RWPE2 (cell line): ENCODE data around the gene EFCAB12.

Source experiments
- ATAC-seq: fragments of 200-7000 bp; cut with Tn5 transposase; 3 replicates; pipeline ENCODE4 v1.9.1; 2021; ENCODE audit warnings: low read depth
- DNase-seq: peaks from one replicate; pipeline ENCODE4 v3.0.0-alpha.2; 2020; ENCODE audit warnings: low spot score
- H3K27ac ChIP-seq: fragments of 450-650 bp; 2 replicates; pipeline ENCODE4 v1.5.1; 2017; ENCODE audit warnings: mild to moderate bottlenecking; ENCODE audit not compliant: poor library complexity, severe bottlenecking
- H3K27me3 ChIP-seq: fragments of 250-450 bp; sonication (Bioruptor Pico); 2 replicates; pipeline ENCODE4 v1.5.1; 2021; ENCODE audit warnings: mild to moderate bottlenecking, moderate library complexity; ENCODE audit not compliant: insufficient read depth, poor library complexity, severe bottlenecking
- H3K36me3 ChIP-seq: fragments of 250-450 bp; sonication (Bioruptor Pico); 2 replicates; pipeline ENCODE4 v1.5.1; 2020; ENCODE audit warnings: low read depth, mild to moderate bottlenecking, moderate library complexity
- H3K4me1 ChIP-seq: fragments of 250-450 bp; sonication (Bioruptor Pico); 2 replicates; pipeline ENCODE4 v1.5.1; 2021; ENCODE audit warnings: mild to moderate bottlenecking, moderate library complexity; ENCODE audit not compliant: insufficient read depth, poor library complexity, severe bottlenecking
- H3K4me3 ChIP-seq: fragments of 250-450 bp; sonication (Bioruptor Pico); 2 replicates; pipeline ENCODE4 v1.5.1; 2021; ENCODE audit warnings: mild to moderate bottlenecking, moderate library complexity; ENCODE audit not compliant: severe bottlenecking
- H3K9me3 ChIP-seq: fragments of 250-450 bp; sonication (Bioruptor Pico); 2 replicates; pipeline ENCODE4 v1.5.1; 2021; ENCODE audit warnings: mild to moderate bottlenecking, moderate library complexity; ENCODE audit not compliant: severe bottlenecking
- CTCF ChIP-seq: fragments of 450-650 bp; IDR thresholded peaks from one replicate; pipeline ENCODE4 v1.5.1; 2017; ENCODE audit warnings: mild to moderate bottlenecking, moderate library complexity; ENCODE audit not compliant: poor library complexity, severe bottlenecking

The EFCAB12 gene

GRCh38 chr3:129412542-129413198 lies 15.8 kb downstream of the EFCAB12 start:
- no peak overlapping the region for H3K4me3 ChIP-seq
- H3K4me1 ChIP-seq = no peaks in the 10 kb centered on the region
- no peak overlapping the region for H3K27ac ChIP-seq
- ATAC-seq (no peak), DNase-seq (no peak)
- no peaks in the 10 kb centered on the region for H3K9me3 ChIP-seq
- no peaks in the 10 kb centered on the region for H3K36me3 ChIP-seq
- H3K27me3 ChIP-seq = no peaks in the 10 kb centered on the region
- no peak for TF ChIP-seq CTCF

DNA sequence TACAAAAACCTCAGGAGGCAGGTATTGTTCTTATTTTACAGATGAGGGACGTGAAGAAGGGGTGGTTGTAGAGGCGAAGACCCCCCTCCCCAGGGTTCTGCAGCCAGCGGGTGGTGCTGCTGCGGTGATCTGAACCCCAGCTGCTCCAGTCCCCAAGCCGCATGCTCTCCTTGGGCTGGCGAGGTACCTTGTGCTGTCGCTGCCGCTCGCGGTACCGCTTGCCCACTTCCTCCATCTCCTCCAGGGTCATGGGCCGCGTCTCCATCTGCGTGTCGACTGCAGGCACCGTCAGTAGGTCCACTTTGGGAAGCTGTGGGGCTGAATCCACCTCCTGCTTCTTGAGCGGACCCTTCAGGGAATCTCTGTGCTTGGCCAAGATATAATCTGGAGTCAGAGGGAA lies 17.5 kb downstream of the EFCAB12 start:
- ATAC-seq (no peak), DNase-seq (no peak)
- Histone ChIP-seq H3K27me3 (no peaks in the 10 kb centered on the region), H3K36me3 (no peaks in the 10 kb centered on the region), H3K4me3 (no peak overlapping the region), H3K4me1 (no peaks in the 10 kb centered on the region), H3K9me3 (no peaks in the 10 kb centered on the region), H3K27ac (no peak overlapping the region)
- TF ChIP-seq CTCF = no peak

GRCh38 chr3:129409541-129409940 lies 18.9 kb downstream of the EFCAB12 start:
- Histone ChIP-seq H3K27me3 (no peaks in the 10 kb centered on the region), H3K9me3 (no peaks in the 10 kb centered on the region), H3K27ac (no peak overlapping the region), H3K36me3 (no peaks in the 10 kb centered on the region), H3K4me3 (no peak overlapping the region), H3K4me1 (no peaks in the 10 kb centered on the region)
- DNase-seq (no peak), ATAC-seq (no peak)
- TF ChIP-seq CTCF = no peak

DNA sequence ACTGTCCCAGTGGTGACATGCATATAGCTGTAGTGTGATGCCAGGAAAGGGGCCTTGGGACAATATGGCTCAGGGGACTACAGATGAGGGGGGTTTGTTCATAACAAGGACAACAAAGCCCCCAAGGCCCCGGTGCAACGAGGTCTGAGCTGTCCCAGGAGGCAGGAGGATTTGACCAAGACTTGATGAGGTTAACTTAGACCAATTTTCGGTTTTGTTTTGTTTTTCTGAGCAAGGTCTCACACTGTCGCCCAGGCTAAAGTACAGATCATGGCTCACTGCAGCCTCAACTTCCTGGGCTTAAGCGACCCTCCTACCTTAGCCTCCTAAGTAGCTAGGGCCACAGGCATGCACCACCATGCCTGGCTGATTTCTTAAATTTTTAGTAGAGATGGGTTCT lies 23.8 kb downstream of the EFCAB12 start:
- no peak for DNase-seq
- Histone ChIP-seq H3K36me3 (no peaks in the 10 kb centered on the region), H3K27me3 (no peaks in the 10 kb centered on the region), H3K4me1 (no peaks in the 10 kb centered on the region), H3K4me3 (no peak overlapping the region), H3K9me3 (no peaks in the 10 kb centered on the region), H3K27ac (no peak overlapping the region)
- no peak for TF ChIP-seq CTCF
- ATAC-seq = no peak

DNA sequence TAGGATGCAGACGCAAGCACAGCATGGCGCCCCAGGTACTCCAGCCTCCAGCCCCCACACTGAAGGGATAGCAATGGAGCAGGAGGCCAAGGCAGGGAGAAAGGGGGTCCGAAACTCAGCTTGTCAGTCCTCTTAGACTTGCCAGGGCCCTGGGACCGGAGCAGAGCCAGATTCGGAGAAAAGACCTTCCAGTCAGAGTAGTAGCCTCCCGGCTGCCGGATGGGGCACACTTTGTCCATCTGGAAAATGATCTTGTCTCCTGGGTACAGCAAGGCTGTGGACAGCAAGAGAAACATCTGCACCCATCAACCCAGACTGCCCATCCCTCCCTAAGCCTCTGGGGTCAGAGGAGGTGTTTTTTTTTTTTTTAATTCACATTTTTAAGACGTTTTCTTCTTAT lies 24.3 kb downstream of the EFCAB12 start:
- TF ChIP-seq CTCF = no peak
- Histone ChIP-seq H3K4me1 (no peaks in the 10 kb centered on the region), H3K4me3 (no peak overlapping the region), H3K36me3 (no peaks in the 10 kb centered on the region), H3K9me3 (no peaks in the 10 kb centered on the region), H3K27ac (no peak overlapping the region), H3K27me3 (no peaks in the 10 kb centered on the region)
- ATAC-seq = no peak
- DNase-seq = no peak
